Heart right ventricle (tissue), 16 donors: ENCODE measurements around the gene HAUS5. TPM values are rescaled to one million over a fixed set of nuclear protein-coding genes. Genes with fewer than 3 reads are reported as not detected.

Experiments used
- ATAC-seq, 8 donors: fragments of 200-7000 bp; cut with Tn5 transposase; one replicate each; pipeline ENCODE4 v1.9.1; 2020; ENCODE audit warnings: mild to moderate bottlenecking in 8 of 8, moderate library complexity in 8 of 8, moderate number of reproducible peaks in 1 of 8
- DNase-seq, 2 donors: peaks; one replicate each; pipeline ENCODE4 v3.0.0-alpha.2; 2020
- H3K27ac ChIP-seq, 10 donors: fragments of 200-600 bp; sonication (generic) in 2 of 10; one replicate each; pipeline versions ENCODE4 v1.5.0 to v1.8.0; 2020 to 2022; ENCODE audit warnings: mild to moderate bottlenecking in 3 of 10
- H3K27me3 ChIP-seq, 7 donors: fragments of 200-600 bp; one replicate each; pipeline ENCODE4 v1.8.0; 2021 to 2022; ENCODE audit warnings: mild to moderate bottlenecking in 2 of 7
- H3K36me3 ChIP-seq, 9 donors: fragments of 200-600 bp; sonication (generic) in 1 of 9; one replicate each; pipeline versions ENCODE4 v1.5.0 to v1.8.0; 2020 to 2022; ENCODE audit warnings: mild to moderate bottlenecking in 2 of 9
- H3K4me1 ChIP-seq, 9 donors: fragments of 200-600 bp; sonication (generic) in 1 of 9; one replicate each; pipeline versions ENCODE4 v1.5.0 to v1.8.0; 2020 to 2022; ENCODE audit warnings: mild to moderate bottlenecking in 4 of 9
- H3K4me3 ChIP-seq, 10 donors: fragments of 200-600 bp; sonication (generic) in 2 of 10; one replicate each; pipeline versions ENCODE4 v1.5.0 to v1.8.0; 2020 to 2022; ENCODE audit warnings: mild to moderate bottlenecking in 7 of 10, moderate library complexity in 2 of 10
- H3K9me3 ChIP-seq, 11 donors: fragments of 200-600 bp in 10 of 11; sonication (generic) in 2 of 11; one replicate each; pipeline versions ENCODE4 v1.5.0 to v1.8.0; 2013 to 2022; ENCODE audit warnings: mild to moderate bottlenecking in 2 of 11, control low read depth in 1 of 11, moderate library complexity in 1 of 11
- CTCF ChIP-seq, 9 donors: fragments of 200-600 bp; sonication (generic) in 2 of 9; IDR thresholded peaks; one replicate each; pipeline versions ENCODE4 v1.5.0 to v1.8.0; 2021 to 2022; ENCODE audit warnings: antibody characterized with exemption in 9 of 9, mild to moderate bottlenecking in 5 of 9, moderate library complexity in 1 of 9
- WGBS, 2 donors: extraction: QIAGEN DNeasy Blood & Tissue Kit; methylation state at CpG; one replicate each; pipeline ENCODE4 v1.1.7; 2013; ENCODE audit warnings: inconsistent platforms in 1 of 2; 5-methylcytosine and 5-hydroxymethylcytosine counted together
- intact Hi-C, 10 donors: fragments of 100-400 bp; cut with DNase I; formaldehyde crosslinking; loops; one replicate each; pipeline versions ENCODE4 v1.11.1 to v1.14.2; 2022
- polyA plus RNA-seq, 2 donors: library from polyadenylated mRNA; stranded (reverse); fragments of 200-250 nt; gene quantifications; one replicate each; pipeline ENCODE4 v1.2.3, GENCODE V29; 2013
- total RNA-seq, 10 donors: library from RNA; stranded (reverse); fragmentation: NEBNext Ultra II Directional in 3 of 10; extraction: Animal tissue kit (Norgen Biotek cat#: 25700) in 3 of 10; gene quantifications; one replicate each; pipeline versions ENCODE4 v1.2.1 to v1.2.4, GENCODE V29; 2021 to 2023
- donor health status: Arrhythmogenic right ventricular cardiomyopathy.
- donor health status: ischemic (EF 13 %, LVEDD 7.1; RV severe dilation, severe dysfunction).
- donor health status: healthy with polysubstance abuse.
- donor health status: DM: no; HTN: yes; CAD: no.
- donor health status: DM: no; HTN: no; CAD: no.
- donor health status: ischemic (EF 25% LVEDD 6.9; RV normal size, moderate dysfunction).
- donor health status: ischemic (EF 25% LVEDD 5.7; RV mildly dilated, moderate dysfunction).
- donor health status: healthy.
- donor health status: DM: yes; HTN: yes; CAD: no.
- donor health status: Ischemic cardiomyopathy.
- donor health status: ischemic (EF 35%, LVEDD 5.7; RV mildly dilated, moderate dysfunction).
- donor health status: nonischemic (EF 11% LVEDD 7.7; RV severe dilation, severe dysfunction).
- donor health status: DM: yes; HTN: yes; CAD: no.
- donor health status: PGD.
- donor health status: ischemic (EF 29% LVEDD 5.4; RV normal size, mild dysfunction).
- donor health status: nonischemic (EF 23%, LVEDD 6.1; RV moderate dilation, normal function).

HAUS5 gene
- total and polyA plus RNA-seq, 12 donors, result 3.2 to 14.1 (median 4.8) TPM

GRCh38 chr19:35577918-35578317 is 34.6 kb upstream of the HAUS5 start:
- Histone ChIP-seq H3K9me3 (peaks cover 0 to 26% (median 9%) of the 10 kb centered on the region in 11 donors), H3K27me3 (peaks cover 0 to 14% (median 5%) of the 10 kb centered on the region in 7 donors), H3K36me3 (no peaks in the 10 kb centered on the region), H3K4me3 (no peak overlapping the region), H3K27ac (no peak overlapping the region), H3K4me1 (no peaks in the 10 kb centered on the region)
- ATAC-seq (no peak), DNase-seq (no peak)
- intact Hi-C loops, result no loop called here
- WGBS, 2 donors, result 76 to 85% methylated on average over 1 of the region's 1 CpG
- no peak for TF ChIP-seq CTCF (IDR thresholded peaks at IDR 0.05)

GRCh38 chr19:35578707-35579106 is 33.8 kb upstream of the HAUS5 start:
- Histone ChIP-seq H3K36me3 (no peaks in the 10 kb centered on the region), H3K27ac (no peak overlapping the region), H3K4me1 (no peaks in the 10 kb centered on the region), H3K9me3 (peaks cover 0 to 26% (median 9%) of the 10 kb centered on the region in 11 donors), H3K27me3 (peaks cover 0 to 17% (median 8%) of the 10 kb centered on the region in 7 donors), H3K4me3 (no peak overlapping the region)
- WGBS, 2 donors, result 58 to 68% methylated on average over 7 of the region's 7 CpGs
- TF ChIP-seq CTCF (IDR thresholded peaks at IDR 0.05), result no peak
- ATAC-seq, result no peak
- intact Hi-C loops, result no loop called here
- no peak for DNase-seq

- intact Hi-C loops, result no loop called here
- DNase-seq, result no peak
- no peak for TF ChIP-seq CTCF (IDR thresholded peaks at IDR 0.05)
- Histone ChIP-seq H3K9me3 (no peaks in the 10 kb centered on the region), H3K4me3 (no peak overlapping the region), H3K27me3 (peaks cover 0 to 44% (median 25%) of the 10 kb centered on the region in 7 donors), H3K27ac (no peak overlapping the region), H3K36me3 (no peaks in the 10 kb centered on the region), H3K4me1 (no peaks in the 10 kb centered on the region)
- no peak for ATAC-seq
- WGBS, 2 donors, result 76 to 78% methylated on average over 1 of the region's 1 CpG
These were observed 29.8 kb upstream of the HAUS5 start for GRCh38 chr19:35582760-35583159.

GRCh38 chr19:35585848-35586247 is 26.7 kb upstream of the HAUS5 start, which contains the start of gene PMIS2:
TSS of gene PMIS2 (plus strand) at chr19:35586173. CDS start at chr19:35586260, 87 bp downstream.
- Histone ChIP-seq H3K4me1 (no peaks in the 10 kb centered on the region), H3K9me3 (no peaks in the 10 kb centered on the region), H3K27me3 (peaks cover 0 to 39% (median 25%) of the 10 kb centered on the region in 7 donors), H3K27ac (no peak within 1 kb of the TSS), H3K4me3 (no peak within 1 kb of the TSS), H3K36me3 (no peaks in the 10 kb centered on the region)
- no peak for DNase-seq
- no peak for TF ChIP-seq CTCF (IDR thresholded peaks at IDR 0.05)
- WGBS, 2 donors, result 43 to 50% methylated on average over 16 of the region's 16 CpGs
- ATAC-seq, result no peak
- intact Hi-C loops, result loop anchor here in 1 of 10 donors (5.0 kb wide), 1 partner anchor 79 kb away; no protein-coding TSS in a partner anchor
